Measurements from ENCODE around the gene ENOSF1.

- TF ChIP-seq CTCF (IDR thresholded peaks at IDR 0.05) (no peak), POLR2A (IDR thresholded peaks at IDR 0.05) (no peak)
Observed at GRCh38 chr18:682833-683232, 29.6 kb downstream of the ENOSF1 start.

All from heart left ventricle (tissue), 13 donors.